GM23338 (cell line): Measurements from ENCODE around the gene ACTG2. TPM values are rescaled to one million over a fixed set of nuclear protein-coding genes. Genes with fewer than 3 reads are reported as not detected.

Experiments used
- ATAC-seq: fragments of 200-7000 bp; cut with Tn5 transposase; 3 replicates; pipeline ENCODE4 v1.9.1; 2020
- DNase-seq: peaks from one replicate; pipeline ENCODE4 v3.0.0-alpha.2; 2015; ENCODE audit warnings: low spot score
- H2AFZ ChIP-seq: fragments of 200-600 bp; sonication (generic); 2 replicates; pipeline ENCODE4 v1.8.0; 2016; ENCODE audit warnings: antibody characterized with exemption, mild to moderate bottlenecking, moderate library complexity
- H3F3A ChIP-seq: fragments of 200-600 bp; sonication (generic); replicated peaks from 2 replicates; pipeline ENCODE4 v1.8.0; 2017; ENCODE audit warnings: antibody characterized with exemption, mixed run types, low read depth
- H3K27ac ChIP-seq: fragments of 200-600 bp; sonication (generic); 2 replicates; pipeline ENCODE4 v1.6.1; 2016; ENCODE audit warnings: low read depth
- H3K27me3 ChIP-seq: fragments of 200-600 bp; sonication (generic); 2 replicates; pipeline ENCODE4 v1.8.0; 2016; ENCODE audit warnings: mild to moderate bottlenecking, mixed run types, moderate library complexity; ENCODE audit not compliant: insufficient read depth
- H3K36me3 ChIP-seq: fragments of 200-600 bp; sonication (generic); 2 replicates; pipeline ENCODE4 v1.8.0; 2016; ENCODE audit warnings: mild to moderate bottlenecking; ENCODE audit not compliant: insufficient read depth
- H3K4me1 ChIP-seq: fragments of 200-600 bp; sonication (generic); 2 replicates; pipeline ENCODE4 v1.8.0; 2016; ENCODE audit warnings: mild to moderate bottlenecking, moderate library complexity; ENCODE audit not compliant: insufficient read depth
- H3K4me2 ChIP-seq: fragments of 200-600 bp; sonication (generic); 2 replicates; pipeline ENCODE4 v1.7.1; 2017; ENCODE audit warnings: mixed run types
- H3K4me3 ChIP-seq: fragments of 200-600 bp; sonication (generic); 2 replicates; pipeline ENCODE4 v1.6.1; 2016; ENCODE audit warnings: mixed run types
- H3K79me2 ChIP-seq: fragments of 200-600 bp; sonication (generic); replicated peaks from 2 replicates; pipeline ENCODE4 v1.8.0; 2017; ENCODE audit warnings: mild to moderate bottlenecking; ENCODE audit not compliant: insufficient read depth
- H3K9me2 ChIP-seq: fragments of 200-600 bp; sonication (generic); 2 replicates; pipeline ENCODE4 v1.8.0; 2017; ENCODE audit not compliant: insufficient read depth
- H4K20me1 ChIP-seq: fragments of 200-600 bp; sonication (generic); replicated peaks from 2 replicates; pipeline ENCODE4 v1.8.0; 2017; ENCODE audit warnings: mild to moderate bottlenecking; ENCODE audit not compliant: insufficient read depth
- H3K27ac Mint-ChIP-seq: 2 replicates; pipeline ENCODE4 v1.8.0; 2020; ENCODE audit warnings: inconsistent platforms, mild to moderate bottlenecking, moderate library complexity, mixed read lengths
- H3K27me3 Mint-ChIP-seq: 3 replicates; pipeline ENCODE4 v1.8.0; 2022; ENCODE audit warnings: low read depth, mild to moderate bottlenecking, moderate library complexity, mixed read lengths, inconsistent platforms; ENCODE audit not compliant: insufficient read depth, poor library complexity
- H3K36me3 Mint-ChIP-seq: 3 replicates; pipeline ENCODE4 v1.8.0; 2021; ENCODE audit warnings: low read depth, mild to moderate bottlenecking, inconsistent platforms, moderate library complexity, mixed read lengths
- H3K4me1 Mint-ChIP-seq: 3 replicates; pipeline ENCODE4 v1.8.0; 2020; ENCODE audit warnings: mild to moderate bottlenecking, inconsistent platforms, mixed read lengths
- H3K4me3 Mint-ChIP-seq: 3 replicates; pipeline ENCODE4 v1.8.0; 2021; ENCODE audit warnings: moderate library complexity, mild to moderate bottlenecking, inconsistent platforms, mixed read lengths
- H3K9me3 Mint-ChIP-seq: 3 replicates; pipeline ENCODE4 v1.8.0; 2020; ENCODE audit warnings: moderate library complexity, mild to moderate bottlenecking, inconsistent platforms, mixed read lengths
- CREB1 ChIP-seq: fragments of 250-450 bp; sonication (Bioruptor Pico); IDR thresholded peaks from 2 replicates; pipeline ENCODE4 v1.5.0; 2020; ENCODE audit warnings: low read depth, mild to moderate bottlenecking, moderate library complexity
- EZH2 ChIP-seq: fragments of 200-600 bp; sonication (generic); IDR thresholded peaks from one replicate; pipeline ENCODE4 v1.8.0; 2017; ENCODE audit warnings: antibody characterized with exemption, mild to moderate bottlenecking, low read depth; ENCODE audit not compliant: unreplicated experiment
- EZH2phosphoT487 ChIP-seq: fragments of 200-600 bp; sonication (generic); IDR thresholded peaks from one replicate; pipeline ENCODE4 v1.8.1; 2018; ENCODE audit warnings: antibody characterized with exemption; ENCODE audit not compliant: unreplicated experiment
- JUNB ChIP-seq: IDR thresholded peaks from one replicate; pipeline ENCODE4 v1.6.1; 2016; ENCODE audit warnings: antibody characterized with exemption; ENCODE audit not compliant: unreplicated experiment
- NANOG ChIP-seq: IDR thresholded peaks from 2 replicates; pipeline ENCODE4 v1.6.1; 2016; ENCODE audit warnings: antibody characterized with exemption, borderline replicate concordance
- POLR2AphosphoS5 ChIP-seq: IDR thresholded peaks from 2 replicates; pipeline ENCODE4 v1.6.1; 2016; ENCODE audit warnings: antibody characterized with exemption, low read depth
- STAT1 ChIP-seq: IDR thresholded peaks from one replicate; pipeline ENCODE4 v1.6.1; 2016; ENCODE audit warnings: antibody characterized with exemption; ENCODE audit not compliant: unreplicated experiment
- ZNF114 ChIP-seq: fragments of 250-450 bp; sonication (Bioruptor Pico); IDR thresholded peaks from 2 replicates; pipeline ENCODE4 v1.5.0; 2020; ENCODE audit warnings: mild to moderate bottlenecking, moderate library complexity
- ZNF331 ChIP-seq: fragments of 250-450 bp; sonication (Bioruptor Pico); IDR thresholded peaks from 2 replicates; pipeline ENCODE4 v1.5.0; 2020; ENCODE audit warnings: low read depth, mild to moderate bottlenecking, moderate library complexity
- polyA plus RNA-seq: library from polyadenylated mRNA; unstranded; fragments of >200 nt; fragmentation: Nextera tagmentation; extraction: Ambion mirVana; gene quantifications from 2 replicates; pipeline ENCODE4 v1.2.1, GENCODE V29; 2016
- total RNA-seq: library from RNA; depleted of rRNA; stranded (reverse); fragments of >200 nt; shearing (Covaris generic); gene quantifications from 2 replicates; pipeline ENCODE4 v1.2.3, GENCODE V29; 2014
- TF ChIP-seq, protein P1 (sequence below): IDR thresholded peaks from 2 replicates; pipeline ENCODE4 v1.6.1; 2016; ENCODE audit warnings: antibody characterized with exemption
- TF ChIP-seq, protein P2 (sequence below): IDR thresholded peaks from one replicate; pipeline ENCODE4 v1.6.1; 2018; ENCODE audit warnings: antibody characterized with exemption; ENCODE audit not compliant: unreplicated experiment
- TF ChIP-seq, protein P3 (sequence below): fragments of 250-450 bp; sonication (Bioruptor Pico); IDR thresholded peaks from 2 replicates; pipeline ENCODE4 v1.5.0; 2020; ENCODE audit warnings: mild to moderate bottlenecking, moderate library complexity
- TF ChIP-seq, protein P4 (sequence below), 2 experiments: fragments of 200-600 bp in 1 of 2; sonication (generic) in 1 of 2; conservative IDR thresholded peaks; 2 replicates each; pipeline versions ENCODE4 v1.5.1 to v1.6.1; 2016 to 2017; ENCODE audit warnings: antibody characterized with exemption in 2 of 2, low read depth in 2 of 2, mild to moderate bottlenecking in 2 of 2, moderate library complexity in 1 of 2

Gene ACTG2
- total and polyA plus RNA-seq, 2 experiments from 2014 or later = 8.0 to 8.5 TPM

DNA sequence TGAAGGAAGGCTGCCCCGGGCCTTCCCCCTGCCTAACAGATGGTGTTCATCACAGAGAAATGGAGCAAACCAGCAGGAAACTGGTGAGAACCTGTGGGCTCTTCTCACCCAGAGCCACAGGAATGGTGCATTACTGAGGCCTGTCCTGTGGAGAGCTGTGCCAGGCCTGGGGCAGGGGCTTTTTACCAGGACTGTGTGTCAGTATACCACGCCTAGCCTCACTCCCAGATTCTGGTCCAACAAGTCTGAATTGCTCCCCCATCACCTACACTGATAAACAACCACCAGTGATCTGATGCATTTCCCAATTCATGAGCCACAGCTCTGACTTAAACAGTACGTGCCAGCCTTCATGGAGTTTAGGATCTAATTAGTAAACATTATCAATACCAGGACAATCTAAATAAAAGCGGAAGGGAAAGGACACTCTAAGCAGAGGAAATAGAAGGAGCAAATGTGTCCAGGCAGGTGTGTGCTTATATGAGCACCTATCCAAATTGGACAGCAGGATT is 24.9 kb downstream of the ACTG2 start:
- Mint-ChIP-seq H3K9me3 (no peaks in the 10 kb centered on the region), H3K27me3 (peaks cover 4% of the 10 kb centered on the region), H3K27ac (no peak overlapping the region), H3K36me3 (no peaks in the 10 kb centered on the region), H3K4me3 (no peak overlapping the region), H3K4me1 (peaks cover 6% of the 10 kb centered on the region)
- Histone ChIP-seq H3F3A (no peaks in the 10 kb centered on the region), H3K4me1 (peaks cover 4% of the 10 kb centered on the region; the same call in 1 of the 2 replicates), H3K36me3 (no peaks in the 10 kb centered on the region), H4K20me1 (0 out of 2 replicates have a peak, but pooled peaks cover 2% of the 10 kb centered on the region), H3K9me2 (no peaks in the 10 kb centered on the region), H3K27me3 (no peaks in the 10 kb centered on the region), H3K4me3 (no peak overlapping the region), H2AFZ (no peak overlapping the region), H3K4me2 (no peak overlapping the region), H3K79me2 (no peaks in the 10 kb centered on the region), H3K27ac (no peak overlapping the region)
- DNase-seq = no peak
- TF ChIP-seq, protein P1, sequence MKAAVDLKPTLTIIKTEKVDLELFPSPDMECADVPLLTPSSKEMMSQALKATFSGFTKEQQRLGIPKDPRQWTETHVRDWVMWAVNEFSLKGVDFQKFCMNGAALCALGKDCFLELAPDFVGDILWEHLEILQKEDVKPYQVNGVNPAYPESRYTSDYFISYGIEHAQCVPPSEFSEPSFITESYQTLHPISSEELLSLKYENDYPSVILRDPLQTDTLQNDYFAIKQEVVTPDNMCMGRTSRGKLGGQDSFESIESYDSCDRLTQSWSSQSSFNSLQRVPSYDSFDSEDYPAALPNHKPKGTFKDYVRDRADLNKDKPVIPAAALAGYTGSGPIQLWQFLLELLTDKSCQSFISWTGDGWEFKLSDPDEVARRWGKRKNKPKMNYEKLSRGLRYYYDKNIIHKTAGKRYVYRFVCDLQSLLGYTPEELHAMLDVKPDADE = no peak
- no peak for TF ChIP-seq ZNF114
- no peak for TF ChIP-seq NANOG
- no peak for TF ChIP-seq JUNB
- TF ChIP-seq STAT1 = no peak
- TF ChIP-seq ZNF331 = no peak
- TF ChIP-seq, protein P2, sequence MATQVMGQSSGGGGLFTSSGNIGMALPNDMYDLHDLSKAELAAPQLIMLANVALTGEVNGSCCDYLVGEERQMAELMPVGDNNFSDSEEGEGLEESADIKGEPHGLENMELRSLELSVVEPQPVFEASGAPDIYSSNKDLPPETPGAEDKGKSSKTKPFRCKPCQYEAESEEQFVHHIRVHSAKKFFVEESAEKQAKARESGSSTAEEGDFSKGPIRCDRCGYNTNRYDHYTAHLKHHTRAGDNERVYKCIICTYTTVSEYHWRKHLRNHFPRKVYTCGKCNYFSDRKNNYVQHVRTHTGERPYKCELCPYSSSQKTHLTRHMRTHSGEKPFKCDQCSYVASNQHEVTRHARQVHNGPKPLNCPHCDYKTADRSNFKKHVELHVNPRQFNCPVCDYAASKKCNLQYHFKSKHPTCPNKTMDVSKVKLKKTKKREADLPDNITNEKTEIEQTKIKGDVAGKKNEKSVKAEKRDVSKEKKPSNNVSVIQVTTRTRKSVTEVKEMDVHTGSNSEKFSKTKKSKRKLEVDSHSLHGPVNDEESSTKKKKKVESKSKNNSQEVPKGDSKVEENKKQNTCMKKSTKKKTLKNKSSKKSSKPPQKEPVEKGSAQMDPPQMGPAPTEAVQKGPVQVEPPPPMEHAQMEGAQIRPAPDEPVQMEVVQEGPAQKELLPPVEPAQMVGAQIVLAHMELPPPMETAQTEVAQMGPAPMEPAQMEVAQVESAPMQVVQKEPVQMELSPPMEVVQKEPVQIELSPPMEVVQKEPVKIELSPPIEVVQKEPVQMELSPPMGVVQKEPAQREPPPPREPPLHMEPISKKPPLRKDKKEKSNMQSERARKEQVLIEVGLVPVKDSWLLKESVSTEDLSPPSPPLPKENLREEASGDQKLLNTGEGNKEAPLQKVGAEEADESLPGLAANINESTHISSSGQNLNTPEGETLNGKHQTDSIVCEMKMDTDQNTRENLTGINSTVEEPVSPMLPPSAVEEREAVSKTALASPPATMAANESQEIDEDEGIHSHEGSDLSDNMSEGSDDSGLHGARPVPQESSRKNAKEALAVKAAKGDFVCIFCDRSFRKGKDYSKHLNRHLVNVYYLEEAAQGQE = no peak
- no peak for TF ChIP-seq EZH2
- TF ChIP-seq, protein P3, sequence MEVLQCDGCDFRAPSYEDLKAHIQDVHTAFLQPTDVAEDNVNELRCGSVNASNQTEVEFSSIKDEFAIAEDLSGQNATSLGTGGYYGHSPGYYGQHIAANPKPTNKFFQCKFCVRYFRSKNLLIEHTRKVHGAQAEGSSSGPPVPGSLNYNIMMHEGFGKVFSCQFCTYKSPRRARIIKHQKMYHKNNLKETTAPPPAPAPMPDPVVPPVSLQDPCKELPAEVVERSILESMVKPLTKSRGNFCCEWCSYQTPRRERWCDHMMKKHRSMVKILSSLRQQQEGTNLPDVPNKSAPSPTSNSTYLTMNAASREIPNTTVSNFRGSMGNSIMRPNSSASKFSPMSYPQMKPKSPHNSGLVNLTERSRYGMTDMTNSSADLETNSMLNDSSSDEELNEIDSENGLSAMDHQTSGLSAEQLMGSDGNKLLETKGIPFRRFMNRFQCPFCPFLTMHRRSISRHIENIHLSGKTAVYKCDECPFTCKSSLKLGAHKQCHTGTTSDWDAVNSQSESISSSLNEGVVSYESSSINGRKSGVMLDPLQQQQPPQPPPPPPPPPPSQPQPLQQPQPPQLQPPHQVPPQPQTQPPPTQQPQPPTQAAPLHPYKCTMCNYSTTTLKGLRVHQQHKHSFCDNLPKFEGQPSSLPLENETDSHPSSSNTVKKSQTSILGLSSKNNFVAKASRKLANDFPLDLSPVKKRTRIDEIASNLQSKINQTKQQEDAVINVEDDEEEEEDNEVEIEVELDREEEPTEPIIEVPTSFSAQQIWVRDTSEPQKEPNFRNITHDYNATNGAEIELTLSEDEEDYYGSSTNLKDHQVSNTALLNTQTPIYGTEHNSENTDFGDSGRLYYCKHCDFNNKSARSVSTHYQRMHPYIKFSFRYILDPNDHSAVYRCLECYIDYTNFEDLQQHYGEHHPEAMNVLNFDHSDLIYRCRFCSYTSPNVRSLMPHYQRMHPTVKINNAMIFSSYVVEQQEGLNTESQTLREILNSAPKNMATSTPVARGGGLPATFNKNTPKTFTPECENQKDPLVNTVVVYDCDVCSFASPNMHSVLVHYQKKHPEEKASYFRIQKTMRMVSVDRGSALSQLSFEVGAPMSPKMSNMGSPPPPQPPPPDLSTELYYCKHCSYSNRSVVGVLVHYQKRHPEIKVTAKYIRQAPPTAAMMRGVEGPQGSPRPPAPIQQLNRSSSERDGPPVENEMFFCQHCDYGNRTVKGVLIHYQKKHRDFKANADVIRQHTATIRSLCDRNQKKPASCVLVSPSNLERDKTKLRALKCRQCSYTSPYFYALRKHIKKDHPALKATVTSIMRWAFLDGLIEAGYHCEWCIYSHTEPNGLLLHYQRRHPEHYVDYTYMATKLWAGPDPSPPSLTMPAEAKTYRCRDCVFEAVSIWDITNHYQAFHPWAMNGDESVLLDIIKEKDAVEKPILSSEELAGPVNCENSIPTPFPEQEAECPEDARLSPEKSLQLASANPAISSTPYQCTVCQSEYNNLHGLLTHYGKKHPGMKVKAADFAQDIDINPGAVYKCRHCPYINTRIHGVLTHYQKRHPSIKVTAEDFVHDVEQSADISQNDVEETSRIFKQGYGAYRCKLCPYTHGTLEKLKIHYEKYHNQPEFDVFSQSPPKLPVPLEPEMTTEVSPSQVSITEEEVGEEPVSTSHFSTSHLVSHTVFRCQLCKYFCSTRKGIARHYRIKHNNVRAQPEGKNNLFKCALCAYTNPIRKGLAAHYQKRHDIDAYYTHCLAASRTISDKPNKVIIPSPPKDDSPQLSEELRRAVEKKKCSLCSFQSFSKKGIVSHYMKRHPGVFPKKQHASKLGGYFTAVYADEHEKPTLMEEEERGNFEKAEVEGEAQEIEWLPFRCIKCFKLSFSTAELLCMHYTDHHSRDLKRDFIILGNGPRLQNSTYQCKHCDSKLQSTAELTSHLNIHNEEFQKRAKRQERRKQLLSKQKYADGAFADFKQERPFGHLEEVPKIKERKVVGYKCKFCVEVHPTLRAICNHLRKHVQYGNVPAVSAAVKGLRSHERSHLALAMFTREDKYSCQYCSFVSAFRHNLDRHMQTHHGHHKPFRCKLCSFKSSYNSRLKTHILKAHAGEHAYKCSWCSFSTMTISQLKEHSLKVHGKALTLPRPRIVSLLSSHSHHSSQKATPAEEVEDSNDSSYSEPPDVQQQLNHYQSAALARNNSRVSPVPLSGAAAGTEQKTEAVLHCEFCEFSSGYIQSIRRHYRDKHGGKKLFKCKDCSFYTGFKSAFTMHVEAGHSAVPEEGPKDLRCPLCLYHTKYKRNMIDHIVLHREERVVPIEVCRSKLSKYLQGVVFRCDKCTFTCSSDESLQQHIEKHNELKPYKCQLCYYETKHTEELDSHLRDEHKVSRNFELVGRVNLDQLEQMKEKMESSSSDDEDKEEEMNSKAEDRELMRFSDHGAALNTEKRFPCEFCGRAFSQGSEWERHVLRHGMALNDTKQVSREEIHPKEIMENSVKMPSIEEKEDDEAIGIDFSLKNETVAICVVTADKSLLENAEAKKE (CRISPR knock-in tag) = no peak
- TF ChIP-seq, protein P4, sequence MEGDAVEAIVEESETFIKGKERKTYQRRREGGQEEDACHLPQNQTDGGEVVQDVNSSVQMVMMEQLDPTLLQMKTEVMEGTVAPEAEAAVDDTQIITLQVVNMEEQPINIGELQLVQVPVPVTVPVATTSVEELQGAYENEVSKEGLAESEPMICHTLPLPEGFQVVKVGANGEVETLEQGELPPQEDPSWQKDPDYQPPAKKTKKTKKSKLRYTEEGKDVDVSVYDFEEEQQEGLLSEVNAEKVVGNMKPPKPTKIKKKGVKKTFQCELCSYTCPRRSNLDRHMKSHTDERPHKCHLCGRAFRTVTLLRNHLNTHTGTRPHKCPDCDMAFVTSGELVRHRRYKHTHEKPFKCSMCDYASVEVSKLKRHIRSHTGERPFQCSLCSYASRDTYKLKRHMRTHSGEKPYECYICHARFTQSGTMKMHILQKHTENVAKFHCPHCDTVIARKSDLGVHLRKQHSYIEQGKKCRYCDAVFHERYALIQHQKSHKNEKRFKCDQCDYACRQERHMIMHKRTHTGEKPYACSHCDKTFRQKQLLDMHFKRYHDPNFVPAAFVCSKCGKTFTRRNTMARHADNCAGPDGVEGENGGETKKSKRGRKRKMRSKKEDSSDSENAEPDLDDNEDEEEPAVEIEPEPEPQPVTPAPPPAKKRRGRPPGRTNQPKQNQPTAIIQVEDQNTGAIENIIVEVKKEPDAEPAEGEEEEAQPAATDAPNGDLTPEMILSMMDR (conservative IDR thresholded peaks at IDR 0.05; ENCODE audit: low read depth in 2 of 2) = no peak
- no peak for TF ChIP-seq POLR2AphosphoS5
- no peak for TF ChIP-seq EZH2phosphoT487
- TF ChIP-seq CREB1 (CRISPR knock-in tag) = no peak
- ATAC-seq = no peak
